Fibroblast of peridontal ligament (primary cell): ENCODE data around the gene ELAVL3.
"Not testable (repeated sequence)": the region's sequence is repeated elsewhere in the genome, so short reads cannot be mapped to it uniquely, and the experiment has no call there.

ENCODE experiments used
- DNase-seq: peaks from one replicate; pipeline ENCODE4 v3.0.0-alpha.2; 2010; ENCODE audit errors: extremely low read depth

ELAVL3 gene

DNA sequence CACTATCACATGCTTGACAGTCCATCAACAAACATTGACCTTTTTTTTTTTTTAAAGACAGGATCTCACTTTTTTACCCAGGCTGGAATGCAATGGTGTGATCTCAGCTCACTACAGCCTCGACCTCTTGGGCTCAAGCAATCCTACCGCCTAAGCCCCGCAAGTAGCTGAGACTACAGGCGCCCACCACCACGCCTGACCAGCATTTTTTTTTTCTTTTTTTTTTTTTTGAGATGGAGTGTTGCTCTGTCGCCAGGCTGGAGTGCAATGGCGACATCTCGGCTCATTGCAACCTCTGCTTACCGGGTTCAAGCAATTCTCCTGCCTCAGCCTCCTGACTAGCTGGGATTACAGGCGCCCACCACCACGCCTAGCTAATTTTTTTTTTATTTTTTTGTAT, 21.9 kb downstream of the ELAVL3 start:
- not testable (repeated sequence) for DNase-seq

DNA sequence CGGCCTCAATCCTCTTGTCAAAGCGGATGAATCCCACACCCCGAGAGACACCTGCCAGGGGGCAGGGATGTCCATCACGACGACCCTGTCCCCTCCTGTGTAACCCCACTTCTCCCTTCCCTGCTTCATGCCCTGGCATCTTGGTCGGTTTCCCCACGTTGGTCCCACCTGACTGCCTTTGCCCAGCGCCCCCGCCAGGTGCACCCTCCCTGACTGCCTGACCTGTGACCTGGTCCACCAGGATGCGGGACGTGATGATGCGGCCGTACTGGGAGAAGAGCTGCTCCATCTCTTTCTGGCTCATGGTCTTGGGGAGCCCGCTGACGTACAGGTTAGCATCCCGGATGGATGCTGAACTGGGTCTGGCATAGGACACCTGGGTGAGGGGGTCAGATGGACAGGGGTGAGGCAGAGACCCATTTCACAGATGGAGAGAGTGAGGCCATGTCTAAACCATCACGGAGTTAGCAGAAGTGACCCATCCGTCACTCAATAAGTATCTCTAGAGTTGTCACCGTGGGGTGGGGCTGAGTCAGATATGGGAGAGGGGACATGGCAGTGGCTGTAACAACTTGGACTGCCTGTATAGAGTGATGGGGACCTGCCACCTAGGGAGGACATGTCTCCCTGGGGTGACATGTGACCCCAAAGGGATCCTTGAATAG, 22.5 kb downstream of the ELAVL3 start:
- DNase-seq: no peak

DNA sequence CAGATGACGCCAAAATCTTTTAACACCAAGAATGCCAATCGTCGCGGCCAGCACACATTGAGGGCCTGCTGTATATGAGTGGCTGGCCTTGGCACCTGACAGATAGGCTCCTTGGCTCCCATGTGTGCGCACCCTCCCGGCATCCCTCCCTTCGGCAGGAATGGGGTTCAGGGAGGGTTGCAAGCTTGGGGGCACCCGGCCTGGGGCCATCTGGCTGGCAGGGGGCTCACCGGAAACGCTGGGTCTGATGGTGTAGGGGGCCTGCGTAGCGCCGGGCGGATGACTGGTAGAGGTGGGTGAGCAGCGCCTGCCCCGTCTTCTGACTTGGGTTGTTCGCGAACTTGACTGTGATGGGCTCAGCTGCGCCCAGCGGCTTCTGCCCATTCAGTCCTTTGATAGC, 23.0 kb downstream of the ELAVL3 start:
- DNase-seq: no peak

DNA sequence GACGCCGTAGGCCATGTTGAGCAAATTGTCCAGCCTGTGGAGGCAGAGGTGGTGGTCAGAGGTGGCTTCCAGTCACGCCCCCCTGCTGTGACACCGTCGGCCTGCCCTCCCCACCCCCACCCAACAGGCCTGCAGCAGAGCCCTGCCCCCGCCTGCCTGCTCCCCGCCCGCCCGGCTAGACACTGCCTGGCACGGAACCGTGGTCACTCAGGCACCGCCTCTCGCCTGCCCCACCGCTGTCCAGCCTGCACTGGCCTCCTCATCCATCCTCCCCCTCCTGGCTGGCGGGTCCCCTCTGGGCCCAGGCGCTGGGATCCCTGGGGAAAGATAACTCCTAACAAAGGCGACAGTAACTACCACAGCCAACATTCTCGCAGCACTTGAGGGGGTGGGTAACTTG, 23.7 kb downstream of the ELAVL3 start:
- DNase-seq: no peak

DNA sequence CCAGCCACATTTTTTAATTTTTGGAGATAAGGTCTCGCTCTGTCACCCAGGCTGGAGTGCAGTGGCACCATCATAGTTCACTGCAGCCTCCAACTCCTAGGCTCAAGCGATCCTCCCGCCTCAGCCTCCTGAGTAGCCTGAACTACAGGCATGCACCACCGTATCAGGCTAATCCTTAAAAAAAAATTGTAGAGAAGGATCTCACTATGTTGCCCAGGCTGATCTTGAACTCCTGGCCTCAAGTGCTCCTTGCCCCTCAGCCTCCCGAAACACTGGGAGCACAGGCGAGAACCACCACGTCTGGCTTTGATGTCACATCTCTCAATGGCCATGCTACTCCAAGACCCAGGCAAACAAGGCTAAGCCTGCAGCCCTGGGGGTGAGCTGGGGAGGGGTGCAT, 24.2 kb downstream of the ELAVL3 start:
- DNase-seq: no peak

DNA sequence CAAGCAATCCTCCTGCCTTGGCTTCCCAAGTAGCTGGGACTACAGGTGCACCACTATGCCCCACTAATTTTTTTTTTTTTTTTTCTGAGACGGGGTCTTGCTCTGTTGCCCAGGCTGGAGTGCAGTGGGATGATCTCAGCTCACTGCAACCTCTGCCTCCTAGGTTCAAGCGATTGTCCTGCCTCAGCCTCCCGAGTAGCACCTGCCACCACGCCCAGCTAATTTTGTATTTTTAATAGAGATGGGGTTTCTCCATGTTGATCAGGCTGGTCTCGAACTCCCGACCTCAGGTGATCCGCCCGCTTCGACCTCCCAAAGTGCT, 25.7 kb downstream of the ELAVL3 start:
- not testable (repeated sequence) for DNase-seq

DNA sequence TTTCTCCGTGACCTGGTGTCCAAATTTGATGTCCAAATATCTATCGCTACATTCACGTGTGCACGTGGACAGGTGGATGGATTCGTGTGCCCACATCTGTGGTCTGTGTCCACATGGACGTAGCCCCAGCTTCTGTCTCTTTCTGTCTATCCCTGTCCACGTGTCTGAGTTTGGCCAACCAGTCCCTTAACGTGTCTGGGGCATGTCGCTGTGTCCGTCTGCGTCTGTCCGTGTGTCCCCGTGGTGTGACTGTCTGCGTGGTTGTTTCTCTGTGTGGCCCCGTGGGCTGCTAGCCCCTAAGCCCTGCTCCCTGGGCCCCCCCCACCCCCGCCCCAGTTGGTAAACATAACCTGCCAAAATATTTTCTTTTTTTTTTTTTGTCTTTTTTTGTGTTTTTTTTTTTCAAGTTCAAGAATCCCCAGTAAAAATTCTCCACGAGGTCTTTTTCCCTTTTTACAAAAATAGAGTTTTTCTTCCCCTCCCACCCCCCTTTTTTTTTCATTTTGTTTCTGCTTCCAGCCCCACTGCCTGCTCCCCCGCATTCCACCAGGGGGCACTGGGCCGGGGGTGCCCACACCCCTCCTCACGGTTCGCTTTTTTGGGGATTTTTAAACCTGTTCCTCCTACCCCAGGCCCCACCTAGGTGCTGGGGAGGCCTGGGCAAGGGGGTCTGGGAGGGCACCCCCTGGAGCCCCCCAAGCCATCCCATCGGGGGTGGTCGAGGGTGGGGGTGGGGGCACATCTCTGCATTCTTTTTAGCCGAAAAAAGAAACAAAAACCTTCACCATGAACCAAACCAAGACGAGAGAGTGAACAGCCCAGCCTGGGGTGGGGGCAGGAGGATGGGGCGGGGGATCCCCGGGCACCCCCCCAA, 27.1 kb downstream of the ELAVL3 start:
- DNase-seq: no peak

DNA sequence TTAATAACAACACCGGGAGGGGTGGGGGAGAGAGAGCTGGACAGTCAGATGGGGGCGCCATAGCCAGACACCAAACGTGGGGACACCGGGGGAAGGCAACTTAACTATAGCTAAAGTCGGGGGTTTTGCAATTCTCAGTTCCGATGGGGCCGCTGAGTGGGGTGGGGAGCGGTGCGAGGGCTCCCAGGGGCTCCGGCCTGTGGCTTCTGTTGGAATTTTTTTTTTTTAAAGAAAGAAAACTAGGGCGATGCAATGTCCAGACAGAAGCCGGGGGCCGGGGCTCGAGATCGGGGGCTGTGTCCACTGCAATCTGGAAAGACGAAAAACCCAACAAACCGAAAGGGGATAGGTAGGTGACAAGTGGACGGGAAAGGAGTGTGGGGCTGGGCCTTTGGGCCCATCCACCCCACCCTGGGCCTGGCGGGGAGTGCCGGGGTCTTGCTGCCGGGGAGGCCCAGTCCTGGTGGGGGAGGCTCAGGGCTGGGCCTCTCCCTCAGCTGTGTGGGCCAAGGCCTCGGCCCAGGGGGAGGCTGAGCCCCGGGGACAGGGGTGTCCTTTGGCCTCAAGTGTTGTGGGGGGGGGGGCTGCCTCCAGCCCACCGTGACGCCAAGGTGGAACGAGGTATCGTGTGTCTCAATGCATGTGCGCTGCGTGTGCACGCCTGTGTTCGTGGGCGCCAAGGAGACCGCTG, 28.1 kb downstream of the ELAVL3 start:
- no peak for DNase-seq

DNA sequence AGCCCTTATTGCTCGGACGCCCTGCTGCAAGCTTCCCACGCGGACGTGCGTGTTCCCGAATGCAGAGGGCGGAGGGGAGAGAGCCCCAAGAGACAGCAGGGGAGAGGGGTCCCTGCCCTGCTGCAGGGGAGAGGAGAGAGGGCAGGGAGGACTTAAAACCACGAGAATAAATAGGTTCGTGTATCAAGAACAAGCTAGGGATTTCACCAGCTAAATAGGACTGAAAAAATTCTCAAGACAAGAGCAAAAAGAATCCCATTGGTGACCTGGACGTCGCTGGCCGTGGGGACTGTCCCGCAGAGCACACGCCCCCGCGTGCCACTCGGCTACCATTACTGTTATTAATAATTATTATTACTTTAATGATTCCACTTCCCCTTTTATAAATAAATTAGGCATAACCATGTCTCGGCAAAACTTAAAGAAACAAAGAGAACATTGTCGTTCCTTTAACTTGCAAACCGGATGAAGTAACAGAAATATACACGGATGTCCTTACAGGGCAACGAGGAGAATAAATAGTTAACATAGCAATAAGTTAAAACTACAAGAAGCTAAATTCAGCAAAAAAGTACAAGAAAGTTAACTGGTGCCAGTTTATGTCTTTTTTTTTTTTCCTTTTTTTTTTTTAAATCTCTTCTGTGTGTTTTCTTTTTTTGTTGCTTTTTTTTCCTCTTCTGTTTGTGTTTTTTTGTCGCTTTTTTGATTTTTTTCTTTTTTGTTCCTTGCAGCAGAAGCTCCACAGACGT, 28.8 kb downstream of the ELAVL3 start:
- DNase-seq: no peak

DNA sequence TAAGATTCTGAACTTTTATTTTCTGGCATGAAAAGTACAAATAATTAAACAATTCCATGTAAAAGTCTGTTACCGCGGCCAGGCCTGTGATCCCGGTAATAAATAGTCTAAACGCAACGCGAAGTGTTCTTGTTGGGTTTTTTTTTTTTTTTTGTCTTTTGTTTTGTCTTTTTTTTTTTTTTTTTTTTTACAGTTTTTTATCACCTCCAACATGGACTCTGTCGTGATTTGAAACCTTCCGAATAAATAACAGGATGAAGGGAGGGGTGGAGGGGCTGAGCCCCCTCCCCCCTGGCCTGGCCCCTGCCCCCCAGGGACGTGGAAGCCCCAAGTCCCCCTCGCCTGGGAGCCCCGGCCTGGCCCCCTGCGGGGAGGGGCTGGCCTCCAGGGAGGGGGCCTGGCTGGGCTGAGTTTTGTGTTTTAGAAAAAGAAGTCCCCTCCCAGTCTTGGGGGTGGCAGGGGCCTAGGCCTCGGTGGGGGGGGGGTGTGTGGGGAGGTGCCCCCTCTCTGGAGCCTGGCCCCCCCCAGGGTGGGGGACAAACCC, 29.4 kb downstream of the ELAVL3 start:
- no peak for DNase-seq

DNA sequence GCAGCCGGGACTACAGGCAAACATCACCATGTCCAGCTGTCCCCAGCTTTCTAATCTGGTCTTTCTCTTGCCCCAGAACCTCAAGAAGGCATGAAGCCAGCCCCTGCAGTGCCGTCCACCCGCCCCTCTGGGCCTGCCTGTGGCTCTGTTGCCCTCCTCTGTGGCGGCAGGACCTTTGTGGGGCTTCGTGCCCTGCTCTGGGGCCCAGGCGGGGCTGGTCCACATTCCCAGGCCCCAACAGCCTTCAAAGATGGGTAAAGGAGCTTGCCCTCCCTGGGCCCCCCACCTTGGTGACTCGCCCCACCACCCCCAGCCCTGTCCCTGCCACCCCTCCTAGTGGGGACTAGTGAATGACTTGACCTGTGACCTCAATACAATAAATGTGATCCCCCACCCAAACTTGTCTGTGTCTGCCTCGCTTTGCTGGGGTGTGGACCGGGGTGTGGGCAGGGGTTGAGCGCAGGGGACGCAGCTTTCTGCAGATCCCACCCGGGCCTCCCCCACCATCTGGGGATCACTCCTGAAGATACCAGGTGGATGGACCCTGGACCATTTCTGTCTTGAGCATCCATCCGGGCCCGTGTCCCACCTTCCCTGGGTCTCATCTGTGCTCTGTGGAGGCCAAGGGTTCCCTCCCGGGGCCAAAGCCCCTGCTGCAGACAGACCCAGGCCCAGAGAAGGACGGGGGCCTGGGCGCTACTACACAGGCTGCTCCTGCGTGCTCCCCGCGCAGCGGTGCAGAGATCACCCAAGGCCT, 30.1 kb downstream of the ELAVL3 start:
- DNase-seq: no peak

DNA sequence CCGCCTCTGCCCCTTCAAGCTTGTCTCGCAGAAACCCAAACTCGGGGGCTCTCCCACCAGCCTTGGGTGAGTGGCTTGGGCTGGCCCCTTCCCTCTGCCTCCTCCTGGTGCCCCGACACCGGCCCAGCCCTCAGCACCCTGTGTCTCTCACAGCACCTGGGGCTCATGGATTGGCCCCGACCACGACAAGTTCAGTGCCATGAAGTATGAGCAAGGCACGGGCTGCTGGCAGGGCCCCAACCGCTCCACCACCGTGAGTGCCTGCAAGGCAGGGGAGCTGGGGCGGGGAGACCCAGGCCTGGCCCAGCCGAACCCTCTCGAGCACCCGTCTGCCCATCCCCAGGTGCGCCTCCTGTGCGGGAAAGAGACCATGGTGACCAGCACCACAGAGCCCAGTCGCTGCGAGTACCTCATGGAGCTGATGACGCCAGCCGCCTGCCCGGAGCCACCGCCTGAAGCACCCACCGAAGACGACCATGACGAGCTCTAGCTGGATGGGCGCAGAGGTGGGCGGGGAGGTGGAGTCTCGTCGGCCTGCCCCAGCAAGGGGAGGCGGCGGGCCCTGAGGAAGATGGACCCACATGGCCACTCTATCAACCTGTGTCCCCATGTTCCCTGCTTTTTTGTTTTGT, 31.8 kb downstream of the ELAVL3 start:
- DNase-seq: no peak

DNA sequence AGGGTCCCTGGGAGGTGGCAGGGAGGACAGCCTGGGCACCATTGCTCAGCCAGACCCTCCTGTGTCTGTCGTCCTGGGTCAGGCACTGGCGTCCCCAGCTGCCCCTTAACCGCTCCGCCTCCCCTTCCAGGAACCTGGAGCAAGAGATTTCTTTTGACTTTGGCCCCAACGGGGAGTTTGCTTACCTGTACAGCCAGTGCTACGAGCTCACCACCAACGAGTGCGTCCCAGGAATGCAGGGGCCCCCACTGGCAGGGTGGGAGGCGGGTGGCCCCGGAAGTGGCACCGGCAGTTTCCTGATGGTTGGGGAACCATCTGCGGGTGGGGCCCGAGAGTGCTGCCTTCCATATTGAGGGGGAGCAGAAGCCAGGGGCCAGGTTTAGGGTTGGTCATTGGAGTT, 32.4 kb downstream of the ELAVL3 start:
- no peak for DNase-seq

DNA sequence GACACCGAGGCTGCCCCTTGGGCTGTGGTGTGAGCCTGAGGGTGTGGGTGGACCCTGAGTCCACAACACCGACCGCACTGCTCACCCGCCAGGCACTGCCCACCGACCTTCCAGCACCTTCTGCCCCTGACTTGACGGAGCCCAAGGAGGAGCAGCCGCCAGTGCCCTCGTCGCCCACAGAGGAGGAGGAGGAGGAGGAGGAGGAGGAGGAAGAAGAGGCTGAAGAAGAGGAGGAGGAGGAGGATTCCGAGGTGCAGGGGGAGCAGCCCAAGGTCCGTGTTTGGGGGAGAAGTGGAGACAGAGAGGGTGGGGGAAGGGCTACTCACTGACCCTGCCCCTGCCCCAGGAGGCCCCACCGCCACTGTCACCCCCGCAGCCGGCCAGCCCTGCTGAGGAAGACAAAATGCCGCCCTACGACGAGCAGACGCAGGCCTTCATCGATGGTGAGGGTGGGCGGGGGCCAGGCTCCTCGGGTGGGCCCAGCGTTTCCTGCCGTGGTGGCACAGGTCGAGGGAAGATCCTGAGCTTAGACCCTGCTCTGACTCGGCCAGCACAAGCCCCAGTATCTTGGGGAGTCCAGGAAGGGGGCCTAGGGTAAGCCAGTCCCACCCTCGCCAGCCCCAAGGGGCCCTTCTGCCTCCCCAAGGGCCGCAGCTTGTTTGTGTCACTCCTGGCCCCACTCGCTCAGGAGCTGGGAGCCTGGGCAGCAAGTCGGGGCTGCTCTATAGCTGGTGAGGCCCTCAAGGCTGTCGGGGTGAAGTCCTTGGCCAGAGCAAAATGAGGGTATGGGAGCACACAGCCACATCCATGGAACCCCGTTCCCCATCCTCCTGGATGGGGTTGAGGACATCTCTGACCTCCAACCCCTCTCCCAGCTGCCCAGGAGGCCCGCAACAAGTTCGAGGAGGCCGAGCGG, 33.2 kb downstream of the ELAVL3 start:
- no peak for DNase-seq

DNA sequence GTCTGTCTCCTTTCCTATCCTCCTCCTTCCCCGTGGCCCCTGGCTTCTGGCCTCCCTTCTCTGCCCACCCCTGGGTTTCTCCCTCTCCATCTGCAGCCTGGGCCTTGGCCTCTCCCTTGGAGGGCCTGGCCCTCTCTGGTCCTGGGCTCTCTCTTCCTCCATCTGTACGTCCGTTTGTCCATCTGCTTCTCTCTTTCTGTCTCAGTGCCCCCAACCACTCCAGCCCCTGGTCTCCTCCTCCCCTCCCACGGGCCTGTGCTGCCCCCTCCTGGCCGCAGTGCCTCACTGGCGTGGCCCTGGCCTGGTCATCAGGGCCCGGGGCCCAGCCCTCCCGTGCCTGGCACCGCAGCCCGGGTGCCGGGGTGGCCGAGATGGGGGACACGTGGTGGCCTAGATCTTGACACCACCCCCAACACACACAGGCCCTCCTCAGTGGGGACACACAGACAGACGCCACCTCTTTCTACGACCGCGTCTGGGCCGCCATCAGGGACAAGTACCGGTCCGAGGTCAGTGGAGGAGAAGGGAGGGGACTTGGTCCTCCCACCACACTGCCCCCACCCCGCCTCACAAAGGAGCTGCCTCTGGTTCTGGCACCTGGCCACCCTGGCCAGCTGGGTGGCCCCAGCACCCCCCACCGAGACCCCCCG, 34.1 kb downstream of the ELAVL3 start:
- DNase-seq: peak; percentile 10

DNA sequence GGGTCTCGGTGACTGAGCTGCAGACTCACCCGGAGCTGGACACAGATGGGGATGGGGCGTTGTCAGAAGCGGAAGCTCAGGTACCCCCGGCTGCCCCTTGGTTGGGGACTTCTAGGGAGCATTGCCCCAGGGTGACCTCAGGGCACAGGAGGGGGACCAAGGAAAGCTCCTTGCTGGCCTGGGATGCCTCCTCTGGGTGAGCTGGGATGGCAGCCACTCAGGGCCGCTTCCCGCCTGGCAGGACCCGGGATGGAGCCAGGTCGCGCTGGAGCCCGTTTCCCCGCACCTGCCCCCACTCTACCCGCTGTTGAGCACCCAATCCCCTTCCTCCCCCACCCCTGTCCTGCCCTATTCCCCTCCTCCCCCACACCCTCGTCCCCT, 34.6 kb downstream of the ELAVL3 start:
- DNase-seq: no peak

DNA sequence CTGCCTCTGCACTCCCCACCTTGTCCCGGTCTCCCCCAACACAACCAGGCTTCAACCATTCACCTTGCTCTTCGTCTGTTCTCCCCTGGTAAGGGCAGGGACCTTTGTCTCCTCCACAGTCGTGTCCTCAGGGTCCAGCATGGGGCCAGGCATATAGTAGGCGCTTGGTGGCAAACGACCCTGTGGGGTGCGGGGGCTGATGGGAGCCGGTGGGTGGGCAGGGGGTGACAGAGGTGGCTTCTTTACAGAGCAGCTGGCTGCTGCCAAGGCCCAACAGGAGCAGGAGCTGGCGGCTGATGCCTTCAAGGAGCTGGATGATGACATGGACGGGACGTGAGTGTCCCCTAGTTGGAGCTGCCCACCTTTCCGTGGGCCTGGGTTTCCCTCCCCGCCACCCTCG, 35.7 kb downstream of the ELAVL3 start:
- DNase-seq: no peak

DNA sequence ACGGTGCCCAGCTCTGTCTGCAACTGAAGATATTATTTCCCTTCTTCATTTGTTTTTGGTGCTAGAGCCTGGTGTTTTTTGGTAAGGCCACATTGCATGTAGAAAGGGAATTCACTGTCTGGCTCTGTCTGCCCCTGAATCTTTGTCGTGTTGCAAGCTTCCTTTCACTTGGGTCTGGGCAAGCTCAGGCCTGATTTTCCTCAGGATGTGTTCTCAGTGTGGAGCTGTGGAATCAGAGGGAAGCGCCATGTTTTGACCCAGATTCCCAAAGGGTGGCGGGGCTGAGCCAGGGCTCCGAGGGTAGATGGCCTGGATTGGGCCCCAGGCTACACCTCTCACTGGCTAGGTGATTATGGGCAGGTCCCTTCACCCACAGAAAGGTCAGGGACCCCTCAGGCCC, 36.8 kb downstream of the ELAVL3 start:
- no peak for DNase-seq

DNA sequence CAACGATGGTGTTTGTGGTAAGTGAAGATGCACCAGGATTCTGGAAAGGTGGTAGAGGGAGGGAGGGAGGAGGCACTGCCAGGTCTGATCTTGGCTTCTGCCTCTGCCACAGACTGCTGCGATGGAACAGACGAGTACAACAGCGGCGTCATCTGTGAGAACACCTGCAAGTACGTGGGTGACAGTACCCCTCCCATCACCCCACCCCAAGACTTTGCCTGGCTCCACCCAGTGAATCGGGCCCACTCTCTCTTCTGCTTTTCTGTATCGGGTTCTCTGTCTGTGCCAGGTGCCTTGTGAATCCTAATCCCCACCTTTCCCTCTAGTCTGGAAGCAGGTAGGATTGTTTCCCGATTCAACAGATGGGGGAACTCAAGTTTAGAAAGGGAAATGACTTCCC, 42.9 kb downstream of the ELAVL3 start:
- DNase-seq: no peak
